ENCODE measurements around the gene LYPD6B.

DNA sequence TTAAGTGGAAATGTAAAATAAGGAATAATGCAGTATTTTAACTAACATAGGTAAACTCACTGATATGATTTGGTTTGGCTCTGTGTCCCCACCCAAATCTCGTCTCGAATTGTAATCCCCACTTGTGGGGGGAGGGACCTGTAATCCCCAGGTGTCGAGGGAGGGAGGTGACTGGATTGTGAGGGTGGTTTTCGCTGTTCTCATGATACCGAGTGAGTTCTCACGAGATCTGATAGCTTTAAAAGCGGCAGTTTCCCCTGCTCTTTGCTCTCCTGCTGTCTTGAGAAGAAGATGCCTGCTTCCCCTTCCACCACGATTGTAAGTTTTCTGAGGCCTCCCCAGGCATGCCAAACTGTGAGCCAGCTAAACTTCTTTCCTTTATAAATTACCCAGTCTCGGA is 182.5 kb downstream of the LYPD6B start:
- TF ChIP-seq POLR2A (IDR thresholded peaks at IDR 0.05), result no peak
- TF ChIP-seq CTCF (IDR thresholded peaks at IDR 0.05), result no peak

Measured in lower leg skin (tissue), 3 donors.